Thyroid gland (tissue), 4 donors: ENCODE data around the gene NAV3. TPM values are rescaled to one million over a fixed set of nuclear protein-coding genes. Genes with fewer than 3 reads are reported as not detected.

Source experiments
- DNase-seq, 2 donors: peaks; one replicate each; pipeline ENCODE4 v3.0.0-alpha.2; 2019
- H3K27ac ChIP-seq, 3 donors: fragments of 200-600 bp; sonication (generic); 1 replicate in 2 of 3; 2 replicates in 1 of 3; pipeline ENCODE4 v1.5.1; 2016 to 2019; ENCODE audit warnings: mild to moderate bottlenecking in 1 of 3, moderate library complexity in 1 of 3
- H3K27me3 ChIP-seq: fragments of 200-600 bp; sonication (generic); one replicate; pipeline ENCODE4 v1.5.1; 2019
- H3K36me3 ChIP-seq, 2 donors: fragments of 200-600 bp; sonication (generic); one replicate each; pipeline ENCODE4 v1.5.1; 2016 to 2019
- H3K4me1 ChIP-seq, 2 donors: fragments of 200-600 bp; sonication (generic); one replicate each; pipeline ENCODE4 v1.5.1; 2017 to 2019
- H3K4me3 ChIP-seq, 3 donors: fragments of 200-600 bp; sonication (generic); replicated peaks in 1 of 3; 1 replicate in 2 of 3; 2 replicates in 1 of 3; pipeline ENCODE4 v1.5.1; 2016; ENCODE audit warnings: mild to moderate bottlenecking in 1 of 3
- H3K9me3 ChIP-seq: fragments of 200-600 bp; sonication (generic); one replicate; pipeline ENCODE4 v1.5.1; 2017
- POLR2A ChIP-seq, 2 donors: fragments of 450-650 bp; IDR thresholded peaks; one replicate each; pipeline ENCODE4 v1.6.1; 2017; ENCODE audit warnings: antibody characterized with exemption in 2 of 2, mild to moderate bottlenecking in 2 of 2, moderate library complexity in 1 of 2
- WGBS, 2 donors: methylation state at CpG; one replicate each; pipeline ENCODE4 v1.1.5; 2017; 5-methylcytosine and 5-hydroxymethylcytosine counted together
- intact Hi-C: fragments of 100-400 bp; cut with DNase I; formaldehyde crosslinking; loops from one replicate; pipeline ENCODE4 v1.15.1; 2023
- total RNA-seq, 4 donors: library from RNA; depleted of rRNA; stranded (reverse); fragments of >200 nt; gene quantifications; one replicate each; pipeline ENCODE4 v1.2.3, GENCODE V29; 2016
- TF ChIP-seq, protein P1 (sequence below), 6 experiments: fragments of 200-600 bp in 3 of 6; fragments of 450-650 bp in 3 of 6; sonication (generic) in 3 of 6; IDR thresholded peaks; one replicate each; pipeline ENCODE4 v1.5.1; 2016 to 2019; ENCODE audit warnings: antibody characterized with exemption in 6 of 6, mild to moderate bottlenecking in 2 of 6, inconsistent platforms in 1 of 6, moderate library complexity in 1 of 6

Gene NAV3
- total RNA-seq, 4 donors from 2014 or later = 5.7 to 21.9 (median 7.6) TPM

DNA sequence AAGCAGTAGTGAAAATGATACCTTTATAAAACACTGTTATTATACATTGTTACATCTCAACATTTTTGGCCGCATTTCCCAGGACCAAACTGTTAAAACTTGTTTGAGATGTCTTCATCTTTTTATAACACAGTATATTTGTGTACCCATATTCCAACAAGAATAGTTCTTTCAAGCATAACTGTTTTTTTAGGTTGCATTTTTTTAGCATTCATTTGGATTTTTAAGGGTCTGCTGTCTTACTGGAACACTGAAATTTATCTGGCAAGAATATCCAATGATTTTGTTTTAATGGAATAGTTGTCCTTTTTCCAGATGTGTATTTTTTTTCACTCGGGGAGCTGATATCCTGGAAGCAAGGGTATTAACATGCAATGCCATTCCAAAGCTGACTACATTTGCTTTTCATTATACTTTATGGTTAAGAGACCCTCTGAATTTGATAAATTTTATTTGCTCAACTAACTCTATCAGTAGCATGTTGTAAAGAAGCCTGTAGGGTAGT lies 8.9 kb upstream of the NAV3 start:
- no peaks in the 10 kb centered on the region for H3K9me3 ChIP-seq

DNA sequence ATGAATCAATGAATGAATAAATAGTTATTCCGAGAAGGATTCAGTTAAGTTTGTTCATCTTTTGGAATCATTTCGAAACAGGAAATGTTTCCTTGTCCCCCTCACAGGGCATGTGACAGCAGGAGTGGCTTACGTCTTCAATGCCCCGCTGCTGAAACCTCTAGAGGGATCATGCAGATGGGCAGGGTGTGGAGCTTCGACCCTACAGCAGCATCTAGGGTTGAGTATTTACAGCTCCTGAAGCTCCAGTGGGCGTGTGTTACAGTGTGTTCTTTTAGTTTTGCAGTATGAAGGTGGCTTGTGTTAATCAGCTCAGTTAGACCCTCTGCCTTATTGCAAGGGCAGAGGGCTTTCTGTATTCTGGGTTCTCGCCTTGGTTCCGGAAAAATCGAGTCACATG lies 2.6 kb downstream of the NAV3 start:
- no peak for DNase-seq
- WGBS, 2 donors = 76% methylated on average over 9 of the region's 9 CpGs
- Histone ChIP-seq H3K27me3 (no peaks in the 10 kb centered on the region), H3K9me3 (no peaks in the 10 kb centered on the region), H3K36me3 (no peaks in the 10 kb centered on the region), H3K27ac (no peak overlapping the region), H3K4me1 (no peaks in the 10 kb centered on the region), H3K4me3 (no peak overlapping the region)
- TF ChIP-seq POLR2A (IDR thresholded peaks at IDR 0.05) = no peak
- TF ChIP-seq, protein P1, sequence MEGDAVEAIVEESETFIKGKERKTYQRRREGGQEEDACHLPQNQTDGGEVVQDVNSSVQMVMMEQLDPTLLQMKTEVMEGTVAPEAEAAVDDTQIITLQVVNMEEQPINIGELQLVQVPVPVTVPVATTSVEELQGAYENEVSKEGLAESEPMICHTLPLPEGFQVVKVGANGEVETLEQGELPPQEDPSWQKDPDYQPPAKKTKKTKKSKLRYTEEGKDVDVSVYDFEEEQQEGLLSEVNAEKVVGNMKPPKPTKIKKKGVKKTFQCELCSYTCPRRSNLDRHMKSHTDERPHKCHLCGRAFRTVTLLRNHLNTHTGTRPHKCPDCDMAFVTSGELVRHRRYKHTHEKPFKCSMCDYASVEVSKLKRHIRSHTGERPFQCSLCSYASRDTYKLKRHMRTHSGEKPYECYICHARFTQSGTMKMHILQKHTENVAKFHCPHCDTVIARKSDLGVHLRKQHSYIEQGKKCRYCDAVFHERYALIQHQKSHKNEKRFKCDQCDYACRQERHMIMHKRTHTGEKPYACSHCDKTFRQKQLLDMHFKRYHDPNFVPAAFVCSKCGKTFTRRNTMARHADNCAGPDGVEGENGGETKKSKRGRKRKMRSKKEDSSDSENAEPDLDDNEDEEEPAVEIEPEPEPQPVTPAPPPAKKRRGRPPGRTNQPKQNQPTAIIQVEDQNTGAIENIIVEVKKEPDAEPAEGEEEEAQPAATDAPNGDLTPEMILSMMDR (IDR thresholded peaks at IDR 0.05) = no peak
- intact Hi-C loops = no loop called here

More for the DNA sequence above, 8.9 kb upstream of the NAV3 start:
- WGBS, 2 donors = 71 to 73% methylated on average over 2 of the region's 2 CpGs
- no peak for TF ChIP-seq POLR2A (IDR thresholded peaks at IDR 0.05)
- H3K36me3 ChIP-seq = no peaks in the 10 kb centered on the region
- intact Hi-C loops = no loop called here
- no peaks in the 10 kb centered on the region for H3K4me1 ChIP-seq
- H3K27me3 ChIP-seq = no peaks in the 10 kb centered on the region
- no peak overlapping the region for H3K27ac ChIP-seq
- no peak overlapping the region for H3K4me3 ChIP-seq
- DNase-seq = no peak

- no peaks in the 10 kb centered on the region for H3K4me1 ChIP-seq
- no peaks in the 10 kb centered on the region for H3K36me3 ChIP-seq
- H3K9me3 ChIP-seq = no peaks in the 10 kb centered on the region
- TF ChIP-seq, protein P1 (IDR thresholded peaks at IDR 0.05) = no peak
- no peak for TF ChIP-seq POLR2A (IDR thresholded peaks at IDR 0.05)
- H3K4me3 ChIP-seq = no peak overlapping the region
- WGBS, 2 donors = 83 to 85% methylated on average over 2 of the region's 2 CpGs
- H3K27ac ChIP-seq = no peak overlapping the region
- no peaks in the 10 kb centered on the region for H3K27me3 ChIP-seq
- DNase-seq = no peak
- intact Hi-C loops = no loop called here
Measured at GRCh38 chr12:77834618-77835017, 3.9 kb downstream of the NAV3 start.

DNA sequence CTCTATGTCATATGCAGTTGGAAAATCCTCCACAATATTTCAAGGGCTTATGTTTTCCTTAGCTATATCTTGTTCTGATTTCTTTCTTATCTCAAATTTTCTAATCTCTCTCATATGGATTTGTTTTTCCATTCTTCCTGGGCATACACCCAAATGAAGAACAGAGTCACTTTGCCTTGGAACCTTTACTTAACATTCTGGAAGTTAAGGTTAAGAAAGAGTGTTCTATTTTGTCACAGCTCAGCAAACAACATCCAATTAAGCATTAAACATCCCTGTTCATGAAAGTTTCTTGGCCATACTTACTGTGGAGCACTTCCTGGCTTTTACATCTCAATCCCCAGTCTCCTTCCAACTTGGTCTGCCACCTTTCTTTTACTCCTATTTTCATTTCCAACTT lies 5.3 kb downstream of the NAV3 start:
- no peak for DNase-seq
- intact Hi-C loops = no loop called here
- no peak overlapping the region for H3K27ac ChIP-seq
- TF ChIP-seq, protein P1 (IDR thresholded peaks at IDR 0.05) = no peak
- TF ChIP-seq POLR2A (IDR thresholded peaks at IDR 0.05) = no peak
- H3K36me3 ChIP-seq = no peaks in the 10 kb centered on the region
- H3K4me3 ChIP-seq = no peak overlapping the region
- H3K9me3 ChIP-seq = no peaks in the 10 kb centered on the region
- H3K4me1 ChIP-seq = no peaks in the 10 kb centered on the region
- H3K27me3 ChIP-seq = no peaks in the 10 kb centered on the region

GRCh38 chr12:77837876-77838291 lies 7.2 kb downstream of the NAV3 start:
- H3K27ac ChIP-seq = peak overlapping the region in 1 of 3 donors; percentile 11
- no peaks in the 10 kb centered on the region for H3K9me3 ChIP-seq
- 54 to 62% methylated on average over 3 of the region's 3 CpGs for WGBS, 2 donors
- TF ChIP-seq POLR2A (IDR thresholded peaks at IDR 0.05) = no peak
- TF ChIP-seq, protein P1 (IDR thresholded peaks at IDR 0.05) = no peak
- H3K27me3 ChIP-seq = no peaks in the 10 kb centered on the region
- intact Hi-C loops = no loop called here
- H3K4me3 ChIP-seq = no peak overlapping the region
- H3K4me1 ChIP-seq = no peaks in the 10 kb centered on the region
- DNase-seq = no peak
- H3K36me3 ChIP-seq = no peaks in the 10 kb centered on the region

GRCh38 chr12:77841521-77841920 lies 10.8 kb downstream of the NAV3 start:
- Histone ChIP-seq H3K27ac (no peak overlapping the region), H3K27me3 (no peaks in the 10 kb centered on the region), H3K9me3 (no peaks in the 10 kb centered on the region), H3K4me3 (no peak overlapping the region), H3K36me3 (no peaks in the 10 kb centered on the region), H3K4me1 (no peaks in the 10 kb centered on the region)
- TF ChIP-seq, protein P1 (IDR thresholded peaks at IDR 0.05) = no peak
- no peak for TF ChIP-seq POLR2A (IDR thresholded peaks at IDR 0.05)
- intact Hi-C loops = no loop called here
- DNase-seq = no peak
